Sigmoid colon (tissue), 7 donors: ENCODE data around the gene CYBA. TPM values are rescaled to one million over a fixed set of nuclear protein-coding genes. Genes with fewer than 3 reads are reported as not detected.

Experiments used
- DNase-seq: peaks from one replicate; pipeline ENCODE4 v3.0.0-alpha.2; 2019
- H3K27ac ChIP-seq, 4 donors: fragments of 200-600 bp; sonication (generic); one replicate each; pipeline ENCODE4 v1.5.1; 2016 to 2019; ENCODE audit warnings: mild to moderate bottlenecking in 1 of 4
- H3K27me3 ChIP-seq, 3 donors: fragments of 200-600 bp; sonication (generic); one replicate each; pipeline ENCODE4 v1.5.1; 2019; ENCODE audit warnings: mild to moderate bottlenecking in 1 of 3
- H3K36me3 ChIP-seq, 4 donors: fragments of 200-600 bp; sonication (generic); one replicate each; pipeline ENCODE4 v1.5.1; 2016 to 2019
- H3K4me1 ChIP-seq, 4 donors: fragments of 200-600 bp; sonication (generic); one replicate each; pipeline ENCODE4 v1.5.1; 2017 to 2019
- H3K4me3 ChIP-seq, 4 donors: fragments of 200-600 bp; sonication (generic); one replicate each; pipeline ENCODE4 v1.5.1; 2017 to 2019; ENCODE audit warnings: mild to moderate bottlenecking in 2 of 4, moderate library complexity in 1 of 4
- H3K9me3 ChIP-seq, 4 donors: fragments of 200-600 bp in 3 of 4; sonication (generic) in 3 of 4; one replicate each; pipeline versions ENCODE4 v1.5.1 to v1.6.1; 2013 to 2019
- CTCF ChIP-seq, 4 experiments: fragments of 450-650 bp in 3 of 4; fragments of 200-600 bp in 1 of 4; IDR thresholded peaks; one replicate each; pipeline ENCODE4 v1.5.1; 2016 to 2019; ENCODE audit warnings: antibody characterized with exemption in 4 of 4, mild to moderate bottlenecking in 3 of 4, moderate library complexity in 2 of 4
- EP300 ChIP-seq, 4 donors: sonication (generic); formaldehyde crosslinking; IDR thresholded peaks; one replicate each; pipeline ENCODE4 v1.6.1; 2017; ENCODE audit warnings: antibody characterized with exemption in 4 of 4
- POLR2A ChIP-seq, 2 donors: fragments of 450-650 bp; IDR thresholded peaks; one replicate each; pipeline ENCODE4 v1.6.1; 2016; ENCODE audit warnings: antibody characterized with exemption in 2 of 2, mild to moderate bottlenecking in 2 of 2, moderate library complexity in 2 of 2
- POLR2AphosphoS5 ChIP-seq, 4 donors: sonication (generic); formaldehyde crosslinking; IDR thresholded peaks; one replicate each; pipeline ENCODE4 v1.6.1; 2017; ENCODE audit warnings: antibody characterized with exemption in 4 of 4
- WGBS, 2 donors: extraction: QIAGEN DNeasy Blood & Tissue Kit; methylation state at CpG; one replicate each; pipeline ENCODE4 v1.1.7; 2013; 5-methylcytosine and 5-hydroxymethylcytosine counted together
- intact Hi-C: fragments of 100-400 bp; cut with DNase I; formaldehyde crosslinking; loops from one replicate; pipeline ENCODE4 v1.15.1; 2023
- polyA plus RNA-seq, 3 donors: library from polyadenylated mRNA; stranded (reverse); fragments of 200-250 nt; gene quantifications; one replicate each; pipeline ENCODE4 v1.2.3, GENCODE V29; 2013
- total RNA-seq, 4 donors: library from RNA; depleted of rRNA; stranded (reverse); fragments of >200 nt; gene quantifications; one replicate each; pipeline ENCODE4 v1.1.0, GENCODE V29; 2016
- donor health status: healthy with polysubstance abuse.
- donor health status: Bipolar disorder and iron deficiency.
- donor health status: healthy.

CYBA gene
- total and polyA plus RNA-seq, 7 donors, result 63.1 to 429 (median 124) TPM

GRCh38 chr16:88645455-88645854, 5.4 kb downstream of the CYBA start:
- Histone ChIP-seq H3K36me3 (no peaks in the 10 kb centered on the region), H3K4me1 (peaks cover 0 to 11% (median 8%) of the 10 kb centered on the region in 4 donors), H3K4me3 (no peak overlapping the region), H3K9me3 (no peaks in the 10 kb centered on the region), H3K27me3 (peaks cover 0 to 7% (median 0%) of the 10 kb centered on the region in 3 donors), H3K27ac (no peak overlapping the region)
- no peak for DNase-seq
- intact Hi-C loops, result no loop called here
- TF ChIP-seq EP300 (IDR thresholded peaks at IDR 0.05), result no peak
- no peak for TF ChIP-seq POLR2AphosphoS5 (IDR thresholded peaks at IDR 0.05)
- no peak for TF ChIP-seq POLR2A (IDR thresholded peaks at IDR 0.05)
- no peak for TF ChIP-seq CTCF (IDR thresholded peaks at IDR 0.05)
- 26 to 80% methylated on average over 16 of the region's 16 CpGs for WGBS, 2 donors

GRCh38 chr16:88643644-88643932, 7.3 kb downstream of the CYBA start:
- TF ChIP-seq CTCF (IDR thresholded peaks at IDR 0.05) (no peak), POLR2AphosphoS5 (IDR thresholded peaks at IDR 0.05) (no peak), EP300 (IDR thresholded peaks at IDR 0.05) (no peak), POLR2A (IDR thresholded peaks at IDR 0.05) (no peak)
- Histone ChIP-seq H3K4me1 (peaks cover 0 to 4% (median 0%) of the 10 kb centered on the region in 4 donors), H3K9me3 (no peaks in the 10 kb centered on the region), H3K4me3 (no peak overlapping the region), H3K36me3 (no peaks in the 10 kb centered on the region), H3K27ac (no peak overlapping the region), H3K27me3 (peaks cover 16 to 25% (median 17%) of the 10 kb centered on the region in 3 donors)
- intact Hi-C loops, result no loop called here
- no peak for DNase-seq
- WGBS, 2 donors, result 85 to 90% methylated on average over 9 of the region's 9 CpGs

- TF ChIP-seq POLR2AphosphoS5 (IDR thresholded peaks at IDR 0.05) (no peak), CTCF (IDR thresholded peaks at IDR 0.05) (no peak), POLR2A (IDR thresholded peaks at IDR 0.05) (no peak), EP300 (IDR thresholded peaks at IDR 0.05) (no peak)
- peaks cover 22 to 30% (median 23%) of the 10 kb centered on the region in 3 donors for H3K27me3 ChIP-seq
- no peaks in the 10 kb centered on the region for H3K36me3 ChIP-seq
- peaks cover 0 to 4% (median 0%) of the 10 kb centered on the region in 4 donors for H3K4me1 ChIP-seq
- intact Hi-C loops, result no loop called here
- H3K4me3 ChIP-seq, result no peak overlapping the region
- no peak overlapping the region for H3K27ac ChIP-seq
- no peak for DNase-seq
- 87 to 88% methylated on average over 58 of the region's 58 CpGs for WGBS, 2 donors
- no peaks in the 10 kb centered on the region for H3K9me3 ChIP-seq
These were observed 7.8 kb downstream of the CYBA start for GRCh38 chr16:88642881-88643643.

GRCh38 chr16:88640498-88641247, 10.2 kb downstream of the CYBA start:
- DNase-seq, result no peak
- Histone ChIP-seq H3K9me3 (no peaks in the 10 kb centered on the region), H3K4me3 (no peak overlapping the region), H3K4me1 (peaks cover 0 to 4% (median 0%) of the 10 kb centered on the region in 4 donors), H3K36me3 (no peaks in the 10 kb centered on the region), H3K27me3 (peaks cover 28 to 51% (median 40%) of the 10 kb centered on the region in 3 donors), H3K27ac (no peak overlapping the region)
- no peak for TF ChIP-seq POLR2AphosphoS5 (IDR thresholded peaks at IDR 0.05)
- TF ChIP-seq EP300 (IDR thresholded peaks at IDR 0.05), result no peak
- no peak for TF ChIP-seq POLR2A (IDR thresholded peaks at IDR 0.05)
- no peak for TF ChIP-seq CTCF (IDR thresholded peaks at IDR 0.05)
- WGBS, 2 donors, result 42 to 53% methylated on average over 17 of the region's 17 CpGs
- intact Hi-C loops, result no loop called here
